Activated CD8-positive, alpha-beta memory T cell treated with anti-CD3 and anti-CD28 coated beads, Interleukin-2, amount 50 U/mL, for 24 hours (primary cell): ENCODE results near the gene PPP1R9B.

Experiments
- DNase-seq: peaks from one replicate; pipeline ENCODE4 v3.0.0-alpha.2; 2020; ENCODE audit errors: extremely low read depth

PPP1R9B gene

GRCh38 chr17:50173335-50173941 is 23.0 kb upstream of the PPP1R9B start:
- no peak for DNase-seq

GRCh38 chr17:50172936-50173334 is 22.5 kb upstream of the PPP1R9B start:
- DNase-seq, result no peak

GRCh38 chr17:50172130-50172529 is 21.7 kb upstream of the PPP1R9B start:
- DNase-seq, result no peak

DNA sequence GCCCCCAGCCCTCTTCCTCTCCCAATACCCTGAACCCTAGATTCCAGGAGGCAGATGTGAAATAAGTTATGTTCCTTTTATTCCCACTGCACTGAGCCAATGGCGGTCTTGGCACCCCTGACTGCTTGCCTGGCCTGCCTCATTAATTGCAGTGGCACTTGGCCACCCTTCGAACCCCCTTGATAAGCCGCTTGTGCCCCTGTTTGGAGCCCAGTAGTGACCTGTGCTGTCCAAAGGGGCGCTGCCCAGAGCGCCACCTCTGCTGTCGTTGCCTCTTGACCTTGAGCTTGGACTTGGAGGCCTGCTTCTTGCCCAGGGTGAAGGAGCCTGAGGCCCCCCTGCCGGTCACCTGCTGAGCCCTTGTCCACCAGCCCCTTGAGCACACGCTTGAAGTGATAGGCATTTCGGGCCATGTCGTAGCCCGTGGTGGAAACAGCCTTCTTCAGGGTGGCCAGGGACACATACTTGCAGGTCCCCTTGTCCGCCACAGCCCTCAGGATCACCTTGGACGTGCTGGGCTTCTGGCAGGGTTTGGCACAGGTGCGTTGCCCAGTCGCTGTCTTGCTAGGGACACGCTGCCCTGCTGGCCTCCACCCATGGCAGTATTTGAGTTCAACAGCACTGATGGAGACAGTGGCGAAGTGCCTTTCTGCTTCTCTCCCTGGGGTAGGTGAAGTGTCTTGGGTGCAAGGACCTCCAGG is 21.0 kb upstream of the PPP1R9B start:
- no peak for DNase-seq

GRCh38 chr17:50170662-50171370 is 20.3 kb upstream of the PPP1R9B start:
- no peak for DNase-seq

GRCh38 chr17:50169881-50170459 is 19.5 kb upstream of the PPP1R9B start:
- no peak for DNase-seq

- DNase-seq, result no peak
Observed at GRCh38 chr17:50169121-50169764, 18.8 kb upstream of the PPP1R9B start.

DNA sequence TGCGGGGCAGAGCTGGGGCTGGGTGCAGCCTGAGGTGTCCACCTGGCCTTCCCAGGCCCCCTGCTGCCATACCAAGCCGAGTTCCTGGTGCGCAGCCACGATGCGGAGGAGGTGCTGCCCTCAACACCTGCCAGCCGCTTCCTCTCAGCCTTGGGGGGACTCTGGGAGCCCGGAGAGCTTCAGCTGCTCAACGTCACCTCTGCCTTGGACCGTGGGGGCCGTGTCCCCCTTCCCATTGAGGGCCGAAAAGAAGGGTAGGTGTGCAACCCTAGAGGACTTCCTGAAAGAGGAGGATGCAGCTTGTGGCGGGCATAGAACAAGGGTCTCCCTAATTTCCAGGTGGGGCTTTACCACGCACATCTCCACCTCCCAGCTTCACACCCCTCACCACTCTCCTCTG is 17.8 kb upstream of the PPP1R9B start:
- DNase-seq, result no peak

- DNase-seq, result no peak
Observed at GRCh38 chr17:50167371-50167770, 16.9 kb upstream of the PPP1R9B start.

GRCh38 chr17:50166518-50167181 is 16.2 kb upstream of the PPP1R9B start:
- DNase-seq, result no peak

DNA sequence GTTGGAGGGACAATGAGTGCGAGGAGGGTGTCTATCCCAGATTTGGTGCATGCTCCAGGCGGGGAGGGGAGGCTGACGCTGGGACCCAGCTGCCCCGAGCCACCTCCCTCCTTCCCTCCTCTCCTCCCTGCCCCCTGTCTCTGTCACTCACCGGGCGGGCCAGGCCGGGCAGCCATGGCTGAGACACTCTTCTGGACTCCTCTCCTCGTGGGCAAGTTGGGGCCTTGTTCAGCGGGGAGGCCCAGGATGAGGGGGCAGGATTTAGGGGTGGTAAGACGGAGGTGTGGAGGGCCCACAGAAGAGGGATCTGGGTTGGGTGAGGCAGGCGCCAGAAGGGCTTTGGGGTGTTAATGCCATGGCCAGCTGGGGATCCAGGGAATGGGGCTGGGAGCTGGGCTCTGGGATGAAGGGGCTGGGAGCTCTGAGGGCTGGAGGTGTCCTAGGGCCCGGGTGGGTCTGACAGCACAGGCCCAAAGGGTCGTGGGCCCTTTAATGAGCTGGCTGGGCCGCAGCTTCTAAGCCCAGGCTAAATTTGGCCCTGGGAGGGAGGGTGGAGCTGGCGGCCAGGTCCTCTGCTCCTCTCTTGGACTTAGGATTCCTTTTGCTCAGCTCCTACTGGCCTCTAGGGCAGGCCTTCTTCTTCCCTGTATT is 15.5 kb upstream of the PPP1R9B start, which contains the start of gene SGCA:
Gene SGCA, plus strand, starts transcription at position 139 of the 651 bp plus-strand sequence. Its CDS starts 36 bp downstream, at position 175.
- no peak for DNase-seq

DNA sequence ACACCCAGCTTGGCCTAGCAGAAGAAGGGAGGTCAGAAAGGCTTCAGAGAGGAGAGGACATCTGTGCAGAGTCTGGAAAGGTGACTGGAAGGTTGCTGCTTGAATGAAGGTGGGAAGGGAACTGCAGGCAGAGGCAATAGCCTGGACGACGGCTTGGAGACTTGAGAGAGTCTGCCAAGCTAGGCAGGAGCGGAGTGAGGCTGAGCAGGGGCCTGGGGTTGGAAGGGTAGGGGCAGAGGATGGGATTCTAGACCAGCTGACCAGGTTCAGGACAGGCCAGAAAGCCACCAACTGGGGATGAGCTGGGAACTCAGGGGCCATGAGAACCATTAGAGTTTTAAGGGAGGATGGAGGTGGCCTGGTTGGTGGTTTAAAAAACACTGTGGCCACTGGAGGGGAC is 15.0 kb upstream of the PPP1R9B start:
- no peak for DNase-seq

DNA sequence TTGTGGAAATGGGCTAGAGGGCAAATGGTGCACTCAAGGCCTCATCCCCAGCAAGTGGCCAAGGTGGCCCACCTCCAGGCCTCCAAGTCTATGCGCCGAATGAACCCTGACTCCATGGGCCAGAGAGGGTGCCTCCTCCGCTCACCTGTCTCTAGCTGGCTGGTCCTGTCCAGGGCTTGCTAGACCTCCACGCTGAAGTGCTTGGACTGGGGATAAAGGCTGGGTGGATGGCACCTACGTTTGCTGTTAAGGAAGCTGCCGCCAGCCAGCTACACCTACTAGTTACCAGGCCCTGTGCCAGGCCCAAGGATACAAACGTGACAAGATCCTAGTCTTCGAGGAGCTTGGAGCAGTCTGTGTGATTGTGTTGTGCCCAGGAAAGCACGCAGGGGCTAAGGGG is 14.6 kb upstream of the PPP1R9B start:
- DNase-seq, result no peak

DNA sequence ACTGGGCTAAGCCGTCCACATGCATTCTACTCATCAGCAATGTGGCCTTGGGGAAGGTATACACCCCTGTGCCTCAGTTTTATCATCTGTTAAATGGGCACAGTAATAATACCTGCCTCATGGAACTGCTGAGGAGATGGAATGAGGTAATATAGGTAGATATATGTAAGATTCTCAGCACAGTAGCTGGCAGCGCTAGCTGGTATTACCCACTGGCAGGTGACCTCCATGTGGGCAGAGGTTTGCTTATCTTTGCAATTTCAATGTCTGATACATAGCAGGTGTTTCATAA is 14.2 kb upstream of the PPP1R9B start:
- DNase-seq, result no peak

GRCh38 chr17:50163843-50164696 is 13.6 kb upstream of the PPP1R9B start:
- DNase-seq, result no peak

GRCh38 chr17:50162466-50163254 is 12.2 kb upstream of the PPP1R9B start:
- no peak for DNase-seq

DNA sequence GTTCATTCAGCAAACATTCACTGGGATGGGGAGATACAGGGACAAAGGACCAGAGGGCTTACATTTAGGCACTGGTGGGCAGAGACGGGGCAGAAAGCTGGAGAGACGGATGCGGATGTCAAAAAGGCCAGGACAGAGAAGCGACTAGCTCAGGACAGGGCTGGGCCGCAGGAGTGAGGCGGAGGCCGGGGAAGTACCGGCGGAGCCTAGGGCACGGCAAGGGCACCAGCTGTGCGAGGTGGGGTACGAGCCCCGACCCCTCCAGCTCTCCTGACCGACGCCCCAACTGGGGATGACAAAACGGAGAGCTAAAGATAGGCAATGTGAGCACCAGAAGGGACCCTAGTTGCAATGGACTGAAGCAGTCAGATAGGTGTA is 11.4 kb upstream of the PPP1R9B start:
- DNase-seq, result no peak

DNA sequence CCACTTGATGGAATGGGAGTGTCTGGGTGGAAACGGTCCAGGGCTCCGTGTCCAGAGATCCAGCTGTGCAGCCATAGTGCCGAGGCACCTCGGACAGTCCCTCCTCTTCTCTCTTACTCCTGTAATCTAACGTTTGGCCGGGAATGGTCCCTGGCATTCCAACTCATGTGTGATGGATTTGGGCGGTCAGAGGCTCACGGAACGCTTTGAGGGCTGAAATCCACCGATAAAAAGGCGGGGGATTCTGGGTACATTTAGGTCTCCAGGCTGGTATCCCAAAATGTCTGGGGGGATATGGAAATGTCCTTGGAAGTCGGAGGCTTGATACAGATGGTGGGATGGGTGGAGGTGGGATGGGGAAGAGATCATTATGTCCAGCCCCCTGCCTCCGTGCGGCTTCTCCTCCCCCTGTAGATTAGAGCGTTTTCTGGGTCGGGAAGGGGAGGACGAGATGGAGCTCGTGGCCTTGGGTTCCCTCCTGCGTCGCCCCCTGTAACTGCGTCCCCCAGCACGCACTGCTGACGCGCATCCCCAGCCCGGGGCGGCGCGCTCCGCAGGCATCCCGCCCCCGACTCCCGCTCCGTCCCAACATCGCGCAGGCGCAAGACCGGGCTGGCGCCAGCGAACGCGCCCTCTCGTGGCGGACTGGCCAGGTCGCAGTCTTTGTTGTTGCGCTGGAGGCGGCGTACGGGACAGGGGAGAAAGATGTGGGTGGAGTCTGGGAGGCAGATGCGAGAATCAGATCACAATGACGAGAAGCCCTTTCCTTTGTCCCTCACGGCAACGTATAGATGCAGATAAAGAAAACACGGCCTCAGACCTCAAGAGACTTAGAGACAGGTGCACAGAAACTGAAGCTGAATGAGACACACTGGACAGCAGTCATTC is 10.8 kb upstream of the PPP1R9B start:
- DNase-seq, result peak; percentile 90

DNA sequence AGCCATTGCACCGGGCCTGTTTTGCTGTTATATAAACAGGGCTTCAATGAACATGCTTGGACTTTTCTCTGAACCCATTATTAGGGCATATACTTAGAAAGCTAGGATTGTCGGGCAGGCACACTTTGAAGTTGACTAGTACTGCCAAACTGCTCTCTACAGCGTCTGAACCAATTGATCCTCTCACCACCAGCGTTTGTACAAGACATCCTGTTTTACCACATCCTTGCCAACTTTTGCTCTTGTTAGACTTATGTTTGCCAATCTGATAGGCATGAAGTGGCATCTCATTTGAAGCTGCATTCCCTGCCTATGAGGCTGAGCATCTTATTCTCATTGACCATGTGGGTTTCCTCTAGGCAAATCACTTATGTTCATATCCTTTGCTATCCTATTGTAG is 7.4 kb upstream of the PPP1R9B start:
- DNase-seq, result no peak
